ENCODE measurements around the gene KIF21A. TPM values are rescaled to one million over a fixed set of nuclear protein-coding genes. Genes with fewer than 3 reads are reported as not detected.

Gene KIF21A
- polyA plus RNA-seq, 1 experiment, result 1.4 TPM

GRCh38 chr12:39314547-39314946 is 128.4 kb downstream of the KIF21A start:
- Histone ChIP-seq H3K27me3 (ENCODE audit: control insufficient read depth, insufficient read depth, low read length) (no peaks in the 10 kb centered on the region), H3K27ac (ENCODE audit: low read depth, low read length) (no peak overlapping the region), H3K4me3 (ENCODE audit: low read depth, low read length) (no peak overlapping the region), H3K9me3 (ENCODE audit: control insufficient read depth, insufficient read depth, low read length) (no peaks in the 10 kb centered on the region)
- ChIA-PET POLR2A (no interaction called here), CTCF (no interaction called here)
- no peak for DNase-seq (ENCODE audit: low read depth, low spot score)
- TF ChIP-seq, protein P1, sequence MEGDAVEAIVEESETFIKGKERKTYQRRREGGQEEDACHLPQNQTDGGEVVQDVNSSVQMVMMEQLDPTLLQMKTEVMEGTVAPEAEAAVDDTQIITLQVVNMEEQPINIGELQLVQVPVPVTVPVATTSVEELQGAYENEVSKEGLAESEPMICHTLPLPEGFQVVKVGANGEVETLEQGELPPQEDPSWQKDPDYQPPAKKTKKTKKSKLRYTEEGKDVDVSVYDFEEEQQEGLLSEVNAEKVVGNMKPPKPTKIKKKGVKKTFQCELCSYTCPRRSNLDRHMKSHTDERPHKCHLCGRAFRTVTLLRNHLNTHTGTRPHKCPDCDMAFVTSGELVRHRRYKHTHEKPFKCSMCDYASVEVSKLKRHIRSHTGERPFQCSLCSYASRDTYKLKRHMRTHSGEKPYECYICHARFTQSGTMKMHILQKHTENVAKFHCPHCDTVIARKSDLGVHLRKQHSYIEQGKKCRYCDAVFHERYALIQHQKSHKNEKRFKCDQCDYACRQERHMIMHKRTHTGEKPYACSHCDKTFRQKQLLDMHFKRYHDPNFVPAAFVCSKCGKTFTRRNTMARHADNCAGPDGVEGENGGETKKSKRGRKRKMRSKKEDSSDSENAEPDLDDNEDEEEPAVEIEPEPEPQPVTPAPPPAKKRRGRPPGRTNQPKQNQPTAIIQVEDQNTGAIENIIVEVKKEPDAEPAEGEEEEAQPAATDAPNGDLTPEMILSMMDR (IDR thresholded peaks at IDR 0.05; ENCODE audit: low read depth, low read length), result no peak

DNA sequence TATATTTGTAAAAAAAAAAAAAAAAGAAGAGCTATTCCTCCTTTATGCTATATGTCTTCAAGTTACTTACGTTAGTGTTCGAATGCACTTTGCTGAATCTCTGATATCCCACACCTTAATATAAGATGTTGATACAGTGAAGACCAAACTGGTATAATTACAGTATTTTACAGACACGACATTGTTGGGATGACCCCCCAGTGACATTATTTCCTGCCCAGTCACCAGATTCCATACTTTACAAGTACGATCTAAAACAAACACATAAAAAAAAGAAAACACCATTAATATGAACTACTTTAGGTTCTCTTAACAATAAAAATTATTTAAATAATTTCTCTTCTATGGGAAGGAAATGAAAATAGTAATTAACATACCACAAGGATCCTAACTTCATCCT is 133.4 kb downstream of the KIF21A start:
- DNase-seq (ENCODE audit: low read depth, low spot score), result no peak
- no peaks in the 10 kb centered on the region for H3K9me3 ChIP-seq (ENCODE audit: control insufficient read depth, insufficient read depth, low read length)
- no peak overlapping the region for H3K27ac ChIP-seq (ENCODE audit: low read depth, low read length)
- H3K27me3 ChIP-seq (ENCODE audit: control insufficient read depth, insufficient read depth, low read length), result no peaks in the 10 kb centered on the region
- TF ChIP-seq, protein P1 (IDR thresholded peaks at IDR 0.05; ENCODE audit: low read depth, low read length), result no peak
- POLR2A ChIA-PET, result no interaction called here
- H3K4me3 ChIP-seq (ENCODE audit: low read depth, low read length), result no peak overlapping the region
- CTCF ChIA-PET, result no interaction called here

- Histone ChIP-seq H3K27ac (ENCODE audit: low read depth, low read length) (no peak overlapping the region), H3K27me3 (ENCODE audit: control insufficient read depth, insufficient read depth, low read length) (no peaks in the 10 kb centered on the region), H3K4me3 (ENCODE audit: low read depth, low read length) (no peak overlapping the region), H3K9me3 (ENCODE audit: control insufficient read depth, insufficient read depth, low read length) (no peaks in the 10 kb centered on the region)
- ChIA-PET CTCF (no interaction called here), POLR2A (no interaction called here)
- DNase-seq (ENCODE audit: low read depth, low spot score), result no peak
- TF ChIP-seq, protein P1 (IDR thresholded peaks at IDR 0.05; ENCODE audit: low read depth, low read length), result no peak
Measured at GRCh38 chr12:39301422-39301821, 141.5 kb downstream of the KIF21A start.

DNA sequence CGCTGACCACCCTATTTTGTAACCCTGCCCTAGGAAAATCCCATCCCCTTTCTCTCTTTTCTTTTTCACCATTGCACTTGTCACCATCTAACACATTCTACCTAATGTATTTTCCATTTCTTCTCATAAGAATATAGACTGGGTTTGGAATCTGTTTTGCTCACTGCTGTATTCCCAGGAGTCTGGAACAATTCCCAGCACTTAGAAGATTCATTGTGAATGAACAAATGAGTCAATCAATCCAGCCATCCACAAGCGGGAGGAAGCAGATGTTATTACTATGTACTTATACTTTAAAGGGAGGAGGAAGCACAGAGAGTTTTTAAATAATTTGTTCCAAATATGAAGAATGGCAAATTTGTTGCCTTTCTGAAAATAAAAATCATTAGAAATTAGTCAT is 142.1 kb downstream of the KIF21A start:
- H3K27me3 ChIP-seq (ENCODE audit: control insufficient read depth, insufficient read depth, low read length), result no peaks in the 10 kb centered on the region
- DNase-seq (ENCODE audit: low read depth, low spot score), result no peak
- TF ChIP-seq, protein P1 (IDR thresholded peaks at IDR 0.05; ENCODE audit: low read depth, low read length), result no peak
- no peak overlapping the region for H3K27ac ChIP-seq (ENCODE audit: low read depth, low read length)
- CTCF ChIA-PET, result no interaction called here
- no peak overlapping the region for H3K4me3 ChIP-seq (ENCODE audit: low read depth, low read length)
- no peaks in the 10 kb centered on the region for H3K9me3 ChIP-seq (ENCODE audit: control insufficient read depth, insufficient read depth, low read length)
- POLR2A ChIA-PET, result no interaction called here

DNA sequence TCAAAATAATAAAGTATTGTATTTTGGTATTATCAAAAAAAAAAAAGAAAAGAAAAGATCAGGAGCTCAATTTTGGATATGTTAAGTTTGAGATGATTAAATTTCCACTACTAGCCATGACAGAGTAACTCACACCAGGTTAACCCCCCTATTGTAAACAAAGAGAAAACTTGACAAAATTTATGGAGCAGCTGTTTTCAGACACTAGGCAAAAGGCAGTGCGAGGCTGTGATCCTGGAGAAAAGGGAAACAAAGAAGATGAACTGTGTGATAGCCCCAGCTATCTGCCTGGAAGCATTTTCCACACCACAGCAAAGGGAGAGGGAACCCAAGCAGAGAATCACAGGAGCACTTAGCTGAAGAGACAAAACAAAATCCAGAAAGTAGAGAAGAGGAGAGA is 145.0 kb downstream of the KIF21A start:
- Histone ChIP-seq H3K9me3 (ENCODE audit: control insufficient read depth, insufficient read depth, low read length) (no peaks in the 10 kb centered on the region; the same call in 1 of the 2 replicates), H3K27me3 (ENCODE audit: control insufficient read depth, insufficient read depth, low read length) (no peaks in the 10 kb centered on the region), H3K4me3 (ENCODE audit: low read depth, low read length) (no peak overlapping the region), H3K27ac (ENCODE audit: low read depth, low read length) (no peak overlapping the region)
- TF ChIP-seq, protein P1 (IDR thresholded peaks at IDR 0.05; ENCODE audit: low read depth, low read length), result no peak
- ChIA-PET POLR2A (no interaction called here), CTCF (interaction anchor here (1.1 kb wide), 1 partner anchor 20 kb away, joined by 4 read pairs; no protein-coding TSS in a partner anchor)
- DNase-seq (ENCODE audit: low read depth, low spot score), result no peak
